Progenitor cell of endocrine pancreas (in vitro differentiated cells): ENCODE data around the gene SESN1. TPM values are rescaled to one million over a fixed set of nuclear protein-coding genes. Genes with fewer than 3 reads are reported as not detected.

Experiments used
- DNase-seq: peaks from one replicate; pipeline ENCODE4 v3.0.0; 2021; ENCODE audit warnings: low spot score; ENCODE audit not compliant: unreplicated experiment
- H3K27ac Mint-ChIP-seq: 2 replicates; pipeline ENCODE4 v1.8.0; 2021; ENCODE audit warnings: mild to moderate bottlenecking, moderate library complexity, mixed read lengths
- H3K27me3 Mint-ChIP-seq: 2 replicates; pipeline ENCODE4 v1.8.0; 2021; ENCODE audit warnings: mixed read lengths
- H3K36me3 Mint-ChIP-seq: 2 replicates; pipeline ENCODE4 v1.8.0; 2022; ENCODE audit warnings: mixed read lengths; ENCODE audit not compliant: insufficient read depth
- H3K4me1 Mint-ChIP-seq: 2 replicates; pipeline ENCODE4 v1.8.0; 2021; ENCODE audit warnings: low read depth, mixed read lengths
- H3K4me3 Mint-ChIP-seq: 2 replicates; pipeline ENCODE4 v1.8.0; 2021; ENCODE audit warnings: low read depth, mild to moderate bottlenecking, moderate library complexity, mixed read lengths
- H3K9me3 Mint-ChIP-seq: 2 replicates; pipeline ENCODE4 v1.8.0; 2021; ENCODE audit warnings: low read depth, mixed read lengths
- total RNA-seq: library from RNA; stranded (reverse); gene quantifications from 2 replicates; pipeline ENCODE4 v1.2.1, GENCODE V29; 2021
- TF ChIP-seq, protein P1 (sequence below): fragments of 200-600 bp; sonication (generic); IDR thresholded peaks from one replicate; pipeline ENCODE4 v1.5.0; 2021; ENCODE audit warnings: antibody characterized with exemption, mild to moderate bottlenecking; ENCODE audit not compliant: unreplicated experiment

Gene SESN1
- total RNA-seq, 1 donor from 2014 or later: 23.9 TPM

DNA sequence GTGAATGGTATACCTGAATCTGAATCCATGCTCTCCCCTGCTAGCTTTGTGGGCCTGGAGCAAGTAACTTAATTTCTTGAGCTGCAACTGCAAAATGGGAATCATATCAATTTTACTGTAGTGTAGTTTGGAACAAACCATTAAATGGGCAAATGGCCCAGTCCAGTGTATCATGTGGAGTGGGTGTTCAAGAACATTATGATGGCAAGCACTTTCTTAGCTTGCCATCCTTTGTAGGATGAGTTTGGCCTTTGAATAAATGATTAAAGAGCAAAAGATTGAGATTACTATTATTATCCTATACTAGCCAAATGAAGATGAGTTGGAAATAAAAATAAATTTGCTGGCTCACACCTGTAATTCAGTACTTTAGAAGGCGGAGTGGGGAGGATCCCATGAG, 120.4 kb downstream of the SESN1 start:
- TF ChIP-seq, protein P1, sequence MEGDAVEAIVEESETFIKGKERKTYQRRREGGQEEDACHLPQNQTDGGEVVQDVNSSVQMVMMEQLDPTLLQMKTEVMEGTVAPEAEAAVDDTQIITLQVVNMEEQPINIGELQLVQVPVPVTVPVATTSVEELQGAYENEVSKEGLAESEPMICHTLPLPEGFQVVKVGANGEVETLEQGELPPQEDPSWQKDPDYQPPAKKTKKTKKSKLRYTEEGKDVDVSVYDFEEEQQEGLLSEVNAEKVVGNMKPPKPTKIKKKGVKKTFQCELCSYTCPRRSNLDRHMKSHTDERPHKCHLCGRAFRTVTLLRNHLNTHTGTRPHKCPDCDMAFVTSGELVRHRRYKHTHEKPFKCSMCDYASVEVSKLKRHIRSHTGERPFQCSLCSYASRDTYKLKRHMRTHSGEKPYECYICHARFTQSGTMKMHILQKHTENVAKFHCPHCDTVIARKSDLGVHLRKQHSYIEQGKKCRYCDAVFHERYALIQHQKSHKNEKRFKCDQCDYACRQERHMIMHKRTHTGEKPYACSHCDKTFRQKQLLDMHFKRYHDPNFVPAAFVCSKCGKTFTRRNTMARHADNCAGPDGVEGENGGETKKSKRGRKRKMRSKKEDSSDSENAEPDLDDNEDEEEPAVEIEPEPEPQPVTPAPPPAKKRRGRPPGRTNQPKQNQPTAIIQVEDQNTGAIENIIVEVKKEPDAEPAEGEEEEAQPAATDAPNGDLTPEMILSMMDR: no peak
- no peak for DNase-seq
- Mint-ChIP-seq H3K9me3 (peaks cover 29% of the 10 kb centered on the region), H3K4me3 (no peak overlapping the region), H3K27ac (no peak overlapping the region), H3K4me1 (peaks cover 10% of the 10 kb centered on the region), H3K36me3 (peaks cover 19% of the 10 kb centered on the region), H3K27me3 (no peaks in the 10 kb centered on the region)

DNA sequence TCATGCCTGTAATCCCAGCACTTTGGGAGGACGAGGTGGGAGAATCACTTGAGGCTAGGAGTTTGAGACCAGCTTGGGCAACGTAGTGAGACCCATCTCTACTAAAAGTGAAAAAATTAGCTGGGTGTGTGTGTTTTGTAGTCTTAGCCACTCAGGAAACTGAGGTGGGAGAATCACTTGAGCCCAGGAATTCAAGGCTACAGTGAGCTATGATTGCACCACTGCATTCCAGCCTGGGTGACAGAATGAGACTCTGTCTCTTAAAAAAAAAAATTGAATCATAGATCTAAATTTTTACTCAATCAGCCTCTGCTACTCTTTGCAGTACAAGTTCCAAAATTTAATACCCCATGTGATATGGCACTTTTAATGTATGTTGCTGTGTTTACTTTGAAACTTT, 124.9 kb downstream of the SESN1 start:
- Mint-ChIP-seq H3K36me3 (no peaks in the 10 kb centered on the region), H3K27ac (no peak overlapping the region), H3K4me3 (no peak overlapping the region), H3K9me3 (no peaks in the 10 kb centered on the region), H3K27me3 (no peaks in the 10 kb centered on the region), H3K4me1 (peaks cover 18% of the 10 kb centered on the region)
- TF ChIP-seq, protein P1: no peak
- no peak for DNase-seq

DNA sequence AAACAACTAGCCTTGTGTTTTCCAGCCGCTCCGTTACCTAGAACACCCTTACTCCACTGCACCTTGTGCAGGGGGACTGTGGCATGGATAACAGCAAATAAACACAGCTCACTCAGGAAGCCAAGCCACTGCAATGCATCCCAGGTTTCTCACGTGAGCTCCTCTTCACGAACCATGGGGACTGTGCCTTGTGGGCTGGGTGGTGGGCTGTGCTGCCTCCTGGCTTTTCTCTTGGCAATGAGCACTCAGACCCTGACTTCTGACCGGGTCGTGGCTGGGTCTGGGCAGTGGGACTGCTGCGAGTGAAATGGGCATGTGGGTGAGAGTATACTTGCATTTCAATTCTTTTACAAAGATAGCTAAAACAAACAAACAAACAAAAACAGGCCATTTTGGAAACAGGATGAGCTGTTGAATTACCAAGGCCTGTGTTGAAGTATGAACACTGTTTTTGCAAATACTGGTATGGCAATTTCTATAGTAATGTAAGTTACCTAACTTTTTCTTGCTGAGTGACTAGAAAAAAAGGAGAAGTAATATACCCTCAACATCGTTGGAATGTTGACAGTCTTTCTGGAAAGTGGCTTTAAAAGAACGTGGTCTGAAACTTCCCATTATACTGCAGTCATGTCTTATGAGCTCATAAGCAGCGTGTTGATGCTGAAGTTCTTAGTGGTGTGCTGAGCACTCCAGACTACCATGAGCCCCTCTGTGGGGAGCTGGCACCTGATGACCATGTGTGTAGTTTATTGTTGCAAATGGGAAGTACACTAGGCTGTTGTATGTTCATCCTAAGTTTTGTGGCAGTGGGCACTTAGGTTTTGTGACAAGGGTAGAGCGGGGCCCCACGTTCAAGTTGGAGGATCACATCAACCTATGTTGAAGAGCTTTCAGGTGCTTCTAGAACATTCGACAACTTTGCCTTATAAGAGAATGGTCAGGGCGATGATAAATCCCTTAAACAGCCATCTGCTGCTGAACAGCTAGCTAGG, 126.0 kb downstream of the SESN1 start:
- Mint-ChIP-seq H3K4me3 (no peak overlapping the region), H3K9me3 (no peaks in the 10 kb centered on the region), H3K36me3 (no peaks in the 10 kb centered on the region), H3K27ac (no peak overlapping the region), H3K4me1 (peaks cover 18% of the 10 kb centered on the region), H3K27me3 (no peaks in the 10 kb centered on the region)
- DNase-seq: no peak
- TF ChIP-seq, protein P1: no peak

DNA sequence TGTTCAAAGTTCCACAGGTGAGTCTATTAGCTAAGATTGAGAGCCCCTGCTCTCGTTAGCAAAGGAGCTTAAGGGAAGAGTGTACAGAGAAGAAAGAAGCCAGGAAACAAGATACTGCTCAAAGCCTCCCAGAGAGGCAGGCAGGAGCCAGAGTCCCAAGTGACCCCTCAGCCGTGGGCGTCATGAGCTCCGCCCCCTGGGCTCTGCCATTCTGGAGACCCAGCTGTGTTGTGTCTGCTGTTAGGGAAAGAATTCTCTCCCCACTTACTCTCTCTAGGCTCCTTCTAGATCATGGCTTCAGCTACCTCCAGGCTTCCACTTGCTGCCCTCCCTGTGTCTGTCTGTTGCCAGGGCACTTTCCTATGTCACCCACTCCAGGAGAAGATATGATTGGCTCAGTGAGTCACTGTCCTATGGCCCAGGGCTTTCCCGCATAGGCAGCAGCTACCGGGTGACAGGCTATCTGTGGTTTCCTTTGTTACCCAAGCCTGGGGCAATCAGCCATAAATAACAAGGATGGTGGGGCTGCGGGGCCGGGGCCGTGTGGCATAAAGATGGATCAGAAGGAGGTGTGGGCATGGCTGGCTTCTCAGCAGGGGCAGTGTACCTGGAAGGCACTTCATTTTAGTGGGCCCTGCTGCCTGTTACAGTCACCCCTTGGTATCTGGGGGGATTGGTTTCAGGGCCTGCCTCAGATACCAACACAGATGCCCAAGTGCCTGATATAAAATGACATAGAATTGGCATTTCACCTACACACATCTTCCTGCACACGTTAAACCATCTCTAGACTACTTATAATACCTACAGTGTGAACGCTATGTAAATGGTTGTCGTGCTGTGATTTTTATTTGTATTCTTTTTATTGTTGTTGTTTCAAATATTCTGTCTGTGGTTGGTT, 127.5 kb downstream of the SESN1 start:
- peaks cover 18% of the 10 kb centered on the region for H3K4me1 Mint-ChIP-seq

More for the DNA sequence above, 127.5 kb downstream of the SESN1 start:
- Mint-ChIP-seq H3K27ac (peak overlapping the region; percentile 88), H3K27me3 (no peaks in the 10 kb centered on the region), H3K36me3 (no peaks in the 10 kb centered on the region), H3K9me3 (no peaks in the 10 kb centered on the region), H3K4me3 (no peak overlapping the region)
- DNase-seq: no peak
- TF ChIP-seq, protein P1: no peak
